ENCODE results near the gene TMC6. TPM values are rescaled to one million over a fixed set of nuclear protein-coding genes. Genes with fewer than 3 reads are reported as not detected.

TMC6 gene
- total and polyA plus RNA-seq, 2 of the 4 experiments (the other 2 are of a cell fraction), result 0.19 TPM; not detected in 1

DNA sequence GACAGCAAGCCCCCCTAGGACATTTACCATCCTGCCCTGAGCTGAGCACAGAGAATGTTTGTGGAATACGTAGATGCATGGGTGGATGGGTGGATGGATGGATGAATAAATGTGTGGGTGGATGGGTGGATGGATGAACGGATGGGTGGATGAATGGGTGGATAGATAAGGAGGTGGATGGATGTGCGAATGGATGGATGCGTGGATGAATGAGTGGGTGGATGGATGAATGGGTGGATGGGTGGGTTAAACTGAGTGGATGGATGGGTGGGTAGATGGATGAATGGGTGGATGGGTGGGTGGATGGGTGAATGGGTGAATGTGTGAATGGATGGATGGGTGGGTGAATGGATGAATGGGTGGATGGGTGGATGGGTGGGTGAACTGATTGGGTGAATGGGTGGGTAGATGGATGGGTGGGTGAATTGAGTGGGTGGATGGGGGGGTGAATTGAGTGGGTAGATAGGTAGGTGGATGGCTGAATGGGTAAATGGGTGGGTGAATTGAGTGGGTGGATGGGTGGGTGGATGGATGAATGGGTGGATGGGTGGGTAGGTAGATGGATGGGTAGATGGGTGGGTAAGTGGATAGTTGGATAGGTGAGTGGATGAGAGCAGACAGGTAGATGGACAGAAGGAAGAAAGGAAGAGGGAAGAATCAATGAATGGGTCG, 5.2 kb downstream of the TMC6 start:
- H2BK120ac ChIP-seq (ENCODE audit: low read depth, low read length), result no peak overlapping the region
- H3K27ac ChIP-seq (ENCODE audit: insufficient read depth, low read length), result no peak overlapping the region
- WGBS, 2 experiments (ENCODE audit: extremely low coverage in 2 of 2, insufficient read length in 1 of 2), result 88 to 100% methylated on average over 3 to 4 of the region's 5 CpGs
- no peak overlapping the region for H2AK9ac ChIP-seq (replicated peaks; ENCODE audit: low read depth, low read length, poor library complexity)
- H3K18ac ChIP-seq (ENCODE audit: low read depth, low read length), result no peak overlapping the region
- H3K79me1 ChIP-seq (ENCODE audit: low read depth in 1 of 2, low read length in 2 of 2), result no peaks in the 10 kb centered on the region
- H3K14ac ChIP-seq (replicated peaks; ENCODE audit: low read depth, low read length), result no peak overlapping the region
- no peak for TF ChIP-seq SMC3 (IDR thresholded peaks at IDR 0.05; ENCODE audit: low read depth, low read length)
- TF ChIP-seq MXI1 (IDR thresholded peaks at IDR 0.05; ENCODE audit: borderline replicate concordance, low read depth, low read length), result no peak
- TF ChIP-seq RCOR1 (IDR thresholded peaks at IDR 0.05; ENCODE audit: insufficient replicate concordance, low read length), result no peak
- no peak for TF ChIP-seq RFX5 (IDR thresholded peaks at IDR 0.05; ENCODE audit: low read depth, low read length)
- H3K9ac ChIP-seq (ENCODE audit: low read depth, low read length), result no peak overlapping the region
- H3K9me3 ChIP-seq (ENCODE audit: control insufficient read depth, insufficient read depth, low read length), result no peaks in the 10 kb centered on the region
- intact Hi-C loops (cut with micrococcal nuclease) (no loop called here), in situ Hi-C loops (cut with MboI; ENCODE audit: low sequenced_read_pairs) (no loop called here), dilution Hi-C loops (cut with HindIII; ENCODE audit: low sequenced_read_pairs, unreplicated experiment) (no loop called here)
- H4K20me1 ChIP-seq (ENCODE audit: insufficient read depth, low read length), result no peaks in the 10 kb centered on the region
- H2AK5ac ChIP-seq (ENCODE audit: low read depth, low read length), result no peak overlapping the region
- ChIA-PET CTCF (no interaction called here), POLR2A (ENCODE audit: unreplicated experiment) (no interaction called here)
- peaks cover under 1% of the 10 kb centered on the region; the same call in 1 of the 2 replicates for H3K4me1 ChIP-seq (ENCODE audit: control insufficient read depth, insufficient read depth, low read length)
- no peak overlapping the region for H2BK5ac ChIP-seq (ENCODE audit: low read depth, low read length, poor library complexity, severe bottlenecking)
- no peak overlapping the region for H2AFZ ChIP-seq (replicated peaks; ENCODE audit: low read length, poor library complexity)
- H3K4ac ChIP-seq (ENCODE audit: low read depth, low read length), result no peak overlapping the region
- H2BK20ac ChIP-seq (ENCODE audit: low read depth, low read length), result no peak overlapping the region
- no peak overlapping the region for H3K4me2 ChIP-seq (ENCODE audit: low read depth, low read length)
- H3K27me3 ChIP-seq (ENCODE audit: control insufficient read depth, insufficient read depth, low read length), result peaks cover 19% of the 10 kb centered on the region
- no peaks in the 10 kb centered on the region for H3K9me1 ChIP-seq (ENCODE audit: insufficient read depth, low read length)
- H3K36me3 ChIP-seq (ENCODE audit: control insufficient read depth, insufficient read depth, low read length), result no peaks in the 10 kb centered on the region
- no TSS peak for BruUV-seq (replicated peaks)
- no peak overlapping the region for H4K5ac ChIP-seq (ENCODE audit: low read depth, low read length)
- DNase-seq, result no peak
- no peak overlapping the region for H4K91ac ChIP-seq (ENCODE audit: insufficient read depth, low read depth, low read length)
- H3K56ac ChIP-seq (ENCODE audit: extremely low read depth, insufficient read depth, low read length), result no peak overlapping the region
- no peak overlapping the region for H2BK15ac ChIP-seq (ENCODE audit: low read depth, low read length)
- H3K23ac ChIP-seq (ENCODE audit: low read depth, low read length), result no peak overlapping the region
- no peak for ATAC-seq (ENCODE audit: low read depth)
- H3K4me3 ChIP-seq (ENCODE audit: insufficient read depth, low read depth, low read length), result no peak overlapping the region
- H4K8ac ChIP-seq (ENCODE audit: low read depth in 2 of 2, low read length in 2 of 2), result no peak overlapping the region

Measured in IMR-90 (cell line).